Lower lobe of right lung (tissue), 2 donors: ENCODE measurements around the gene EGFL8. TPM values are rescaled to one million over a fixed set of nuclear protein-coding genes. Genes with fewer than 3 reads are reported as not detected.

Source experiments
- ATAC-seq, 2 donors: fragments of 200-7000 bp; cut with Tn5 transposase; one replicate each; pipeline ENCODE4 v1.9.1; 2020 to 2022; ENCODE audit warnings: mild to moderate bottlenecking in 2 of 2, moderate library complexity in 2 of 2
- DNase-seq: peaks from one replicate; pipeline ENCODE4 v3.0.0-alpha.2; 2020
- H3K27ac ChIP-seq: fragments of 200-600 bp; one replicate; pipeline ENCODE4 v1.8.0; 2022
- H3K27me3 ChIP-seq: fragments of 200-600 bp; one replicate; pipeline ENCODE4 v1.8.0; 2022; ENCODE audit warnings: low read depth
- H3K36me3 ChIP-seq: fragments of 200-600 bp; one replicate; pipeline ENCODE4 v1.8.0; 2022; ENCODE audit warnings: mild to moderate bottlenecking
- H3K4me1 ChIP-seq: fragments of 200-600 bp; one replicate; pipeline ENCODE4 v1.8.0; 2022
- H3K4me3 ChIP-seq: fragments of 200-600 bp; one replicate; pipeline ENCODE4 v1.8.0; 2022; ENCODE audit warnings: mild to moderate bottlenecking
- H3K9me3 ChIP-seq: fragments of 200-600 bp; one replicate; pipeline ENCODE4 v1.8.0; 2022
- CTCF ChIP-seq: fragments of 200-600 bp; IDR thresholded peaks from one replicate; pipeline ENCODE4 v1.8.0; 2022; ENCODE audit warnings: antibody characterized with exemption, mild to moderate bottlenecking
- intact Hi-C: fragments of 100-400 bp; cut with DNase I; formaldehyde crosslinking; loops from one replicate; pipeline ENCODE4 v1.11.0; 2022
- total RNA-seq: library from RNA; stranded (reverse); fragmentation: NEBNext Ultra II Directional; extraction: Animal tissue kit (Norgen Biotek cat#: 25700); gene quantifications from one replicate; pipeline ENCODE4 v1.2.1, GENCODE V29; 2021
- donor health status: DM: no; HTN: yes; CAD: no; lungs with severe emphysema.

Gene EGFL8
- total RNA-seq, 1 donor from 2014 or later = 13.4 TPM

GRCh38 chr6:32171234-32171633 lies 6.8 kb downstream of the EGFL8 start:
- intact Hi-C loops = no loop called here
- peaks cover 46% of the 10 kb centered on the region for H3K36me3 ChIP-seq
- ATAC-seq (no peak), DNase-seq (no peak)
- no peak overlapping the region for H3K4me3 ChIP-seq
- no peak for TF ChIP-seq CTCF
- no peaks in the 10 kb centered on the region for H3K27me3 ChIP-seq
- H3K27ac ChIP-seq = no peak overlapping the region
- H3K9me3 ChIP-seq = no peaks in the 10 kb centered on the region
- peaks cover 18% of the 10 kb centered on the region for H3K4me1 ChIP-seq

- Histone ChIP-seq H3K4me3 (no peak overlapping the region), H3K27ac (no peak overlapping the region), H3K4me1 (peaks cover 29% of the 10 kb centered on the region), H3K9me3 (no peaks in the 10 kb centered on the region), H3K36me3 (peaks cover 26% of the 10 kb centered on the region), H3K27me3 (no peaks in the 10 kb centered on the region)
- TF ChIP-seq CTCF = no peak
- ATAC-seq (no peak), DNase-seq (no peak)
- intact Hi-C loops = no loop called here
Measured at GRCh38 chr6:32173051-32173727, 8.8 kb downstream of the EGFL8 start.

GRCh38 chr6:32174416-32174815 lies 10.0 kb downstream of the EGFL8 start:
- no peaks in the 10 kb centered on the region for H3K9me3 ChIP-seq
- no peak overlapping the region for H3K27ac ChIP-seq
- H3K36me3 ChIP-seq = peaks cover 17% of the 10 kb centered on the region
- ATAC-seq = no peak
- H3K4me3 ChIP-seq = no peak overlapping the region
- TF ChIP-seq CTCF = no peak
- DNase-seq = no peak
- intact Hi-C loops = no loop called here
- peaks cover 37% of the 10 kb centered on the region for H3K4me1 ChIP-seq
- H3K27me3 ChIP-seq = no peaks in the 10 kb centered on the region

GRCh38 chr6:32175322-32175710 lies 10.9 kb downstream of the EGFL8 start:
- no peaks in the 10 kb centered on the region for H3K27me3 ChIP-seq
- peak overlapping the region; percentile 94 for H3K27ac ChIP-seq
- H3K4me1 ChIP-seq = peaks cover 45% of the 10 kb centered on the region
- ATAC-seq = no peak
- H3K36me3 ChIP-seq = peaks cover 17% of the 10 kb centered on the region
- no peak for DNase-seq
- intact Hi-C loops = no loop called here
- peak overlapping the region; percentile 76 for H3K4me3 ChIP-seq
- no peak for TF ChIP-seq CTCF
- H3K9me3 ChIP-seq = no peaks in the 10 kb centered on the region

GRCh38 chr6:32175711-32176475 lies 11.5 kb downstream of the EGFL8 start, which contains the start of gene AGPAT1:
Gene AGPAT1, minus strand, starts transcription at chr6:32176084. Its CDS starts 4,588 bp downstream, at chr6:32171496.
- no peaks in the 10 kb centered on the region for H3K27me3 ChIP-seq
- no peaks in the 10 kb centered on the region for H3K9me3 ChIP-seq
- peaks cover 45% of the 10 kb centered on the region for H3K4me1 ChIP-seq
- H3K36me3 ChIP-seq = peaks cover 17% of the 10 kb centered on the region
- DNase-seq = peak; percentile 96
- no peak for TF ChIP-seq CTCF
- ATAC-seq = peak; percentile 78 to 82
- H3K27ac ChIP-seq = peak within 1 kb of the TSS; percentile 94
- peak within 1 kb of the TSS; percentile 76 for H3K4me3 ChIP-seq
- intact Hi-C loops = no loop called here
